ENCODE results near the gene CES4A.
A peak's percentile ranks its signal among the peaks of the same experiment; 100 is the strongest.
"Not testable (repeated sequence)": the region's sequence is repeated elsewhere in the genome, so short reads cannot be mapped to it uniquely, and the experiment has no call there.

Gene CES4A

GRCh38 chr16:66991545-66992077 is 3.2 kb downstream of the CES4A start:
- DNase-seq (ENCODE audit: low read depth): no peak

DNA sequence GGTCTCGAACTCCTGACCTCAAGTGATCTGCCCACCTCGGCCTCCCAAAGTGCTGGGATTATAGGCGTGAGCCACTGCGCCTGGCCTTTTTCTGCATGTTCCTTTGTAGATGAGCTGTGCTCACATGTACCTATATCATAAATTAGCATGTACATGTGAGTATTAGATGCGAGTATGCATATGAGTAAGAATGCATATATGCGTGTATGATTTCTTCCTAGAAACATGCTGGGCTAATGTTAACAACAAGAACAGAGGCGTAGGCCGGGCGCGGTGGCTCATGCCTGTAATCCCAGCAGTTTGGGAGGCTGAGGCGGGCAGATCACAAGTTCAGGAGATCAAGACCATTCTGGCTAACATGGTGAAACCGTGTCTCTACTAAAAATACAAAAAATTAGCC is 5.2 kb downstream of the CES4A start:
- DNase-seq (ENCODE audit: low read depth): not testable (repeated sequence)

- DNase-seq (ENCODE audit: low read depth): peak; percentile 36
Observed at GRCh38 chr16:66996324-66996982, 8.1 kb downstream of the CES4A start.

DNA sequence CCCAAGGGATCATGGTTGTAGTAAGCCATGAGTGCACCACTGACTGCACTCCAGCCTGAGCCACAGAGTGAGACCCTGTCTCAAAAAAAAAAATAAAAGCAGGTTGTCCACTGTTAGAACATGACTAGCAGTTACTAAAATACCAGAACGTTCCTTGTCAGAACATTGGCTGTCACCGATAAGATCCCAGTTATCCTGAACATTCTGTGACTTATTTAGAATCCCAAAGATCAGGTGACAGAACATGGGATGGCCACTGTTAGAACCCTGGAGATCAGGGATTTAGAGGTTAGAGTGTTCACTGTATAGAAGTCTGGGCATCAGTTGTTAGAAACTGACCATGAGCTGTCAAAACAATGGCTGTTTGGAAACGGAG is 8.6 kb downstream of the CES4A start:
- no peak for DNase-seq (ENCODE audit: low read depth)

DNA sequence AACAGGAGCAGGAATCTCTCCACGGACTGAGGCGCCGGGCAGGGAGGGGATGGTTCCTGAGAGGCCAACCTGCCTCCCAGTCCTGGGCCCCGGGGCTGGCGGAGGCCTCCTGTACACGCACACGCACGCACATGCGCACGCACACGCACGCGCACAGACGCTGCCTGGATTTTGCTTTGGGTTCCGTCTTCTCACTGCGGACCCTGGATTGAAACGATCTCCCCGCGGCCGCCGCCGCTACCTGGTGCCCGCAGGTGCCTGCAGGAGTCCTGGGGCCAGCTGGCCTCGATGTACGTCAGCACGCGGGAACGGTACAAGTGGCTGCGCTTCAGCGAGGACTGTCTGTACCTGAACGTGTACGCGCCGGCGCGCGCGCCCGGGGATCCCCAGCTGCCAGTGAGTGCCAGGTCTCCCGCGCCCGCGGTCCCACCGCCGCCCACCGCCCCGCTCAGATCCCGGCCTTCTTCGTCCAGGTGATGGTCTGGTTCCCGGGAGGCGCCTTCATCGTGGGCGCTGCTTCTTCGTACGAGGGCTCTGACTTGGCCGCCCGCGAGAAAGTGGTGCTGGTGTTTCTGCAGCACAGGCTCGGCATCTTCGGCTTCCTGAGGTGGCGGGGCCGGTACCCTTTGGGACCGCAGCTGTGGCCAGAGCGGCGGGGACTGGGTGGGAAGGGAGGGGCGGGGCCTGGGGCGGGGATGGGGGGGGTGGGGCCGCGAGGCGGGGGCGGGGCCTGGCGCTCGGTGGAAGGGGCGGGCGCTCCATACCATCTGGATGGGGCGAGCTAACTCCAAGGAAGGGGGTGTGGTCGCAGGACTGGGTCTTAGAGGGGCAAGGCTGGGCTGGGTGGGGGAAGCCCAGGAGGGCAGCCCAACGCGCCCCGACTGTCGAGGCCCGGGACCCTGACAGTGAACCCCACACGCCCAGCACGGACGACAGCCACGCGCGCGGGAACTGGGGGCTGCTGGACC is 12.3 kb downstream of the CES4A start:
- no peak for DNase-seq (ENCODE audit: low read depth)

GRCh38 chr16:67001726-67002125 is 13.3 kb downstream of the CES4A start:
- DNase-seq (ENCODE audit: low read depth): no peak

DNA sequence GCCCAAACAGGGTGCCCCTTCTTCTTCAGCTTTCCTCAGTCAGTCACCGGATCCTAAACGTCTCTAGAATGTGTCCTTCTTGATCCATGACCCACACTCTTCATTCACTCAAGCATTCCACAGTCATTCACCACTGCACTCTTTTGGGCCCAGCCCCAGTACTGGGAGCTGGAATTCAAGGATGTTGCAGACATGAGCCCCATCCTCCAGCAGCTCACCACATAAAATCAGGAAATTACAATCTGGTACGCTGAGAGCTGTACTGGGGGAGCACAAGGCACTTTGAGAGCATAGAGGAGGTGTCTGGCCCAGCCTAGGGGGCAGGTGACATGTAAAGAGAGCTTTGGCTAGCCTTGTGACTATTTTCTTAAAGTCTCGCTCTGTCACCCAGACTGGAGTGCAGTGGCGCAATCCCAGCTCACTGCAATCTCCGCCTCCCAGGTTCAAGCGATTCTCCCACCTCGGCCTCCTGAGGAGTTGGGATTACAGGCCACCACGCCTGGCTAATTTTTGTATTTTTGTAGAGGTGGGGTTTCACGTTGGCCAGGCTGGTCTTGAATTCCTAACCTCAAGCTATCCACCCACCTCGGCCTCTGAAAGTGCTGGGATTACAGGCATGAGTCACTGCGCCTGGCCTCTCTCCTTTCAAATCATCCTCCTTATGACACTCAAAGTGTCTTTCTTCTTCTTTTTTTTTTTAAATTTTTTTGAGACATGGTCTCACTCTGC is 18.7 kb downstream of the CES4A start:
- DNase-seq (ENCODE audit: low read depth): no peak

DNA sequence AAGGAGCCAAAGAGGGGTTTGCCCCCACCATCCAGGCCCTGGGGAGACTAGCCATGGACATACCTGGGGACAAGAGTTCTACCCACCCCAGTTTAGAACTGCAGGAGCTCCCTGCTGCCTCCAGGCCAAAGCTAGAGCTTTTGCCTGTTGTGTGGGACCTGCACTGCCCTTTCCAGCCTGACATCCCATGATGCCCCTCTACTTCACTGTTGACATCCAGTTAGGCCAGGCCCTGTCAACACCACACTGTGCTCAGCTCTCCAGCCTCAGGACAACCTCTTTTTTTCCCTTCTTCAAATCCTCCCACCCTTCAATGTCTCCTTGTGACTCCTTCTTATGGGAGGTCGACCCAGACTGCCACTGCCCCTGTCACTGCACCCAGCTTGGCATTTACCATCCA is 20.8 kb downstream of the CES4A start:
- DNase-seq (ENCODE audit: low read depth): no peak

DNA sequence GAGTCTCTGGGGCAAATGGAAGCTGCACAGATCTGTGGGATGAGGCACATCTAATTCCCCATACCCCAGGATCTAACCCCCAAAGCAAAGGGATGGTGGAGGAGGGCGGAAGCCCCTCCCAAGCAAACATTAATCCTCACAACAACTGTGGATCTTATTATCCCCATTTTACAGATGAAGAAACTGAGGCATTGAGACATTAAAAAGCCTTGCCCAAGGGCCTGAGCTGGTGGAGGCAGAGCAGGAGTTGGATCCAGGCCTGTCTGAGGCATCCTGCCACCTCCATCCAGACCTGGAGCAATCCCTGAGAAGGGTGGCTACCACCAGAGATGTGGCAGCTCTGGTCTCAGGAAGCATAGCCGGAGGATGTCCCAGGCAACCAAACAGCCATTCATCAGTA is 22.9 kb downstream of the CES4A start:
- DNase-seq (ENCODE audit: low read depth): no peak

DNA sequence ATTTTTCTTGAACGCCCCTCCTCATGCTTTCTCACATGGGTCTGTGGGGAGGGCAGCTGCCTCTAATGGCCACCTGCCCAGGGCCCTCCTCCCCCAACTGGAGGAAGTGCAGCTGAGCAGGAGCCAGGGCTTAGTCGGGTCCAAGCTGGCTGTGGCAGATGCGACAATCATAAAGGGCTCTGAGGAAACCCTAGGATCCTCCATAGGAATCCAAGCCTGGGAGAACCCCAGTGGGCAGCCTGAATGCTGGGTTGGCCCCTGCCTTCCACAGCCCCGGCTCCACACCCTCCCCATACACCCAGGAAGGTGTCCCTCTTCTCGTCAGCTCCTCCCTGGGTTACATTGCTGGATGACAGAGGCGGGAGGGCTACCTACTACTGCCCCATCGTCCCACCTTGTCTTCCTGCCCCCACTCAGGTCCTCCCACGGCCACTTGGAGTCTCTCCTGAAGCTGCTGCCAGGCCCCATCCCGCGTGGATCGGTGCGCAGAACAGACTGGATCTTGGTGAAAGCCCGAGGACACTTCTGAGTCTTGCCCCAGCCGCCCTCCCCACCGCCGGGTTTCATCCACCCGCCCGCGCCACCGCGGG is 24.9 kb downstream of the CES4A start:
- DNase-seq (ENCODE audit: low read depth): no peak

DNA sequence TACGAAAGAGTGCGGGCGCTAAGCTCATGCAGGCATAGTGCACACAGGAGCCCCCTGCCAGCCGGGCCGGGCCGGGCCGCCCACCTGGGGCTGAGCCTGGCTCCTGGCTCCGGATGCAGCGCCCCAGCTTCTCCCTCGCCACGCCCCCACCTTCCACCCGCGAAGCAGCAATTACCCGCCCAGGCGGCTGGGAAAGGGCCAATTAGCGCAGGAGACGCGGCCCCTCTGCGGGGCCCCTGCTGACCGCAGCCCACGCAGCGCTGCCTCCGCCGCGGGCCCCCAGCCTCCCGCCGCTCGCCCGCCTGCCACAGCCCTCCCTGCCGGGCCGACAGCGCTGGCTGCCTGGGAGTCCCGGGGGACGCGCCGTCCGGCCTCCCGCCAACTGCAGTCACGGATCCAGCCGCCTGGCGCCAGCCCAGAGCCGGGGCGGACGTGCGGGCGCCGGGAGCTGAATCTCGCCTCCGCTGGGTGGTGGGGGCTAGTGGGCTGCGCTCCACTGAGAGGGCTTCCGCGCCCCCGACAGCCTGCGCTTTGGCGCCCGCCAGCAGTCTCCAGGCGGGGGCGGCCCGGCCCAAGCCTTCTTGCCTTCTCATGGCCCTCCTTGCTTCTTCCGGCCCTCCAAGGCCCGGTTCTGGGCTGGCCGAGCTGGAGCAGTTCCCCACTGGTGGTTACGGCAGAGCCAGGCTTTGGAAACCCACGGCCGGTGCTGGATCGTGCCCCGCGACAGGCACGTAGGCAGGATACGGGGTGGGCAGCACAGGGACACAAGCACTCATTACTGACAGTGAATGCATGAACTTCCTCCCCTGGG is 25.6 kb downstream of the CES4A start:
- DNase-seq (ENCODE audit: low read depth): no peak

GRCh38 chr16:67014634-67015312 is 26.4 kb downstream of the CES4A start:
- no peak for DNase-seq (ENCODE audit: low read depth)

- no peak for DNase-seq (ENCODE audit: low read depth)
Observed at GRCh38 chr16:67015313-67015731, 26.9 kb downstream of the CES4A start.

DNA sequence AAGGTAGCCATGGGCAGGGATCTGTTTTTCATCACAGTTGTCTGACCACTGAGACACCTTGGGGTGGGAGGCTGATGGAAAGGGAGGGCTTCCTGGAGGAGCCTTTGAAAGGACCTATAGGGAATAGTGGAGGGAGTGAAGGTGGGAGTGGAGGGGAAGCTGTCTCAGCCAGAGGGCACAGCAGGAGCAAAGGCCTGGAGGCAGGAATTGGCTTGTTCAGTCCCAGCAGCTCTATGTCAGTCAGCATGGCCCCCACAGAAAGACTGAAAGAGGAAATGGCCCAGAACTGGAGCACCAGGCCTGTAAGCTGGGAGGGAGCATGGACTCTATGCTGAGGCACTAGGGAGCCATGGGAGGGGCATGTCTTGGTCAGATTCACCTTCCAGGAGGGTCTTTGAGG is 27.8 kb downstream of the CES4A start:
- no peak for DNase-seq (ENCODE audit: low read depth)

DNA sequence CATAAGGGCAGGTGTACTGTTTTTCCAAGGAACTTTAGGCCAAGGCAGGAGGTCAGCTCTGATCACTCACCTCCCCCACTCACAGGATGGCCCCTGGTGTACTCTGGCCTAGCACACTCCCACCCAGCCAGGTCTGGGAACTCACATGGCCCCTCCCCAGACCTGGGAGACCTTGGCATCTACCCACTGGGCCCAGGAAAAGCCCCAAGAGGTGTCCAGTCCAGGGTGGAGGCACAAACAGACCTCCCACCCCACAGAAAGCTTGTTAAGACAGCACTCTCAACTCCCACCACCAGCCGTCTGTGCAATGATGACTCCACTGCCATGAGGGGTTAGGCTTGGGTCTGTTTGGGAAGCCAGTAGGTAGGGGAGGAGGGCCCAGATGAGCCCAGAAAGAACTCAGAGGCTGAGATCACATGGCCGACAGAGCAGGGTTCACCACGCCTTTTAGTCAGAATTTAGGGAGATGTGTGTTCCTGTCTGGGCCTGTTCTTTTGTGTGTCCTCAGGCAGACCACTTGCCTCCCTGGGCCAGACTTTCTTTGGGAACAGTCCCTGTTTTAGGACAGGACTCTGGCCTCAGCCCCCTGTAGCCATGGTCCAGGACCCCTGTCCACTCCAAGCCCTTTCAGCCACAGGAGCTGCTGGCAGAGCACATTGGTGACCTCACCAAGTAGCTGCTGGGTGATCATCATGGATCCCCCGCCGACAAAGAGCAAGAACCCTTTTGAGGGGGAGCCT is 28.5 kb downstream of the CES4A start:
- no peak for DNase-seq (ENCODE audit: low read depth)

DNA sequence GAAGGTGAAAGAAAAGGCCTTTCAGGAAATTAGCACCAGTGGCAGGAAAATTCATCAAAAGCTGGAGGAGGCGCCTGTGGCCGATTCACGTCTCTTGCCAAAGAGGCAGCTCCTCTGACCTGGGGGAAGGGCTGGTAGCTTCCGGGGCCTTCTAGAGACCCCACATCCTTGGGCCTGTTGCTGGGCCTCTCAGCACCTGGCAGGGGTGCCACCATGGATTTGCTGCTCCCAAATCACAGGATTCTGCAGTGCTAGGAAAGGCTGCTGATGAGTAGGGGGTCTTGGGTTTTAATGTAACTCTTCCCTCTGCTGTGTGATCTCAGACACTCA is 29.0 kb downstream of the CES4A start:
- DNase-seq (ENCODE audit: low read depth): no peak

GRCh38 chr16:67017810-67018488 is 29.6 kb downstream of the CES4A start:
- DNase-seq (ENCODE audit: low read depth): peak; percentile 77

- no peak for DNase-seq (ENCODE audit: low read depth)
Observed at GRCh38 chr16:67019171-67019570, 30.8 kb downstream of the CES4A start.

DNA sequence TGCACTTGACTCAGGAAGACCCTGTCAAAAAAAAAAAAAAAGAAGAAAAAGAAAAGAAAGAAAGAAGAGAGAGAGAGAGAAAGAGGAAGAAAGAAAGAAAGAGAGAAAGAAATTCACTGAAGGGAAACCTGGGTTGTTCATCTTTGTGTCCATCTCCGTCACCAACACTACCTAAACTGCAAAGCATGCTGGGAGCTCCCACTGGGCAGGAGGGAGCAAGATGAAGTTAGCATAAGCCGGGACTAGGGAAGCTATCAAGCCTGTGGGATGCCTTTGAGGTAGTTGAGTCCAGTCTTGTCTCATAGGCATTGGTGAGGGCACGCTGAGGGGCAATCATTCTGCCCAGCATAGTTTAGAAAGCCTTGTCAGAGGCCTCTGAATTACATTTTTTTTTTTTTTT is 32.9 kb downstream of the CES4A start:
- no peak for DNase-seq (ENCODE audit: low read depth)
